Neural cell (in vitro differentiated cells): Measurements from ENCODE around the gene ADCY7. TPM values are rescaled to one million over a fixed set of nuclear protein-coding genes. Genes with fewer than 3 reads are reported as not detected.

ENCODE experiments used
- H2AFZ ChIP-seq: fragments of 200-600, 300-800 bp; sonication (generic), shearing (Covaris generic); 2 replicates; pipeline ENCODE4 v1.6.0; 2014; ENCODE audit warnings: low read depth, mild to moderate bottlenecking, antibody characterized with exemption, low read length, moderate library complexity
- H3F3A ChIP-seq: fragments of 200-600 bp; shearing (Covaris generic); 2 replicates; pipeline ENCODE4 v1.6.1; 2016; ENCODE audit warnings: mild to moderate bottlenecking, moderate library complexity, mixed read lengths, antibody characterized with exemption, low read length; ENCODE audit not compliant: insufficient read depth, poor library complexity, severe bottlenecking
- H3K27ac ChIP-seq: fragments of 200-600, 300-800 bp; sonication (generic), shearing (Covaris generic); 2 replicates; pipeline ENCODE4 v1.5.1; 2014; ENCODE audit warnings: mild to moderate bottlenecking, low read length, moderate library complexity
- H3K27me3 ChIP-seq: fragments of 300-800, 200-600 bp; sonication (generic), shearing (Covaris generic); 2 replicates; pipeline ENCODE4 v1.6.0; 2014; ENCODE audit warnings: mild to moderate bottlenecking, low read depth, low read length, moderate library complexity; ENCODE audit not compliant: insufficient read depth
- H3K36me3 ChIP-seq: fragments of 300-800, 200-600 bp; sonication (generic), shearing (Covaris generic); 2 replicates; pipeline ENCODE4 v1.5.1; 2014; ENCODE audit warnings: mild to moderate bottlenecking, antibody characterized with exemption, low read length, moderate library complexity; ENCODE audit not compliant: insufficient read depth
- H3K4me2 ChIP-seq: fragments of 300-800, 200-600 bp; sonication (generic), shearing (Covaris generic); 2 replicates; pipeline ENCODE4 v1.6.0; 2014; ENCODE audit warnings: mild to moderate bottlenecking, low read length
- H3K4me3 ChIP-seq: fragments of 300-800, 200-600 bp; sonication (generic), shearing (Covaris generic); 2 replicates; pipeline ENCODE4 v1.5.1; 2014; ENCODE audit warnings: mild to moderate bottlenecking, low read length, moderate library complexity
- H3K79me2 ChIP-seq: fragments of 200-600 bp; shearing (Covaris generic); replicated peaks from 2 replicates; pipeline ENCODE4 v1.6.0; 2014; ENCODE audit warnings: mild to moderate bottlenecking, low read length, moderate library complexity; ENCODE audit not compliant: insufficient read depth
- H3K9ac ChIP-seq: fragments of 300-800, 200-600 bp; sonication (generic), shearing (Covaris generic); 2 replicates; pipeline ENCODE4 v1.6.1; 2016; ENCODE audit warnings: mild to moderate bottlenecking, low read length, mixed read lengths
- H3K9me2 ChIP-seq: fragments of 200-600 bp; shearing (Covaris generic); 2 replicates; pipeline ENCODE4 v1.6.1; 2016; ENCODE audit warnings: mild to moderate bottlenecking, low read length, mixed read lengths; ENCODE audit not compliant: insufficient read depth
- H3K9me3 ChIP-seq: fragments of 200-600, 300-800 bp; sonication (generic), shearing (Covaris generic); 2 replicates; pipeline ENCODE4 v1.6.1; 2016; ENCODE audit warnings: mild to moderate bottlenecking, mixed run types, low read length, moderate library complexity, mixed read lengths
- H4K20me1 ChIP-seq: fragments of 200-600 bp; shearing (Covaris generic); 2 replicates; pipeline ENCODE4 v1.6.1; 2016; ENCODE audit warnings: mild to moderate bottlenecking, mixed run types; ENCODE audit not compliant: insufficient read depth
- CTCF ChIP-seq: fragments of 450-650 bp; IDR thresholded peaks from 2 replicates; pipeline ENCODE4 v1.5.1; 2014; ENCODE audit warnings: antibody characterized with exemption, mild to moderate bottlenecking, moderate library complexity; ENCODE audit not compliant: poor library complexity, severe bottlenecking
- EP300 ChIP-seq: fragments of 450-650 bp; conservative IDR thresholded peaks from 2 replicates; pipeline ENCODE4 v1.6.1; 2014; ENCODE audit warnings: antibody characterized with exemption, mild to moderate bottlenecking, moderate library complexity; ENCODE audit not compliant: poor library complexity, severe bottlenecking
- EZH2 ChIP-seq: fragments of 200-600, 300-800 bp; shearing (Covaris generic), sonication (generic); IDR thresholded peaks from 2 replicates; pipeline ENCODE4 v1.6.1; 2014; ENCODE audit warnings: antibody characterized with exemption, low read length, borderline replicate concordance, mild to moderate bottlenecking; ENCODE audit not compliant: insufficient read depth, poor library complexity, severe bottlenecking
- MXI1 ChIP-seq: fragments of 450-650 bp; conservative IDR thresholded peaks from 2 replicates; pipeline ENCODE4 v1.6.1; 2014; ENCODE audit warnings: antibody characterized with exemption, mild to moderate bottlenecking; ENCODE audit not compliant: poor library complexity, severe bottlenecking
- POLR2AphosphoS5 ChIP-seq: IDR thresholded peaks from 2 replicates; pipeline ENCODE4 v1.6.1; 2012
- RAD21 ChIP-seq: fragments of 450-650 bp; conservative IDR thresholded peaks from 2 replicates; pipeline ENCODE4 v1.6.1; 2014; ENCODE audit warnings: antibody characterized with exemption, mild to moderate bottlenecking, moderate library complexity
- REST ChIP-seq: IDR thresholded peaks from 2 replicates; pipeline ENCODE4 v1.6.1; 2012; ENCODE audit warnings: borderline replicate concordance
- SMC3 ChIP-seq: fragments of 450-650 bp; conservative IDR thresholded peaks from 2 replicates; pipeline ENCODE4 v1.6.1; 2014; ENCODE audit warnings: antibody characterized with exemption, mild to moderate bottlenecking, moderate library complexity; ENCODE audit not compliant: poor library complexity
- TAF1 ChIP-seq: IDR thresholded peaks from 2 replicates; pipeline ENCODE4 v1.6.1; 2012; ENCODE audit warnings: low read depth
- polyA plus RNA-seq: library from polyadenylated mRNA; depleted of rRNA; stranded (reverse); fragments of >200 nt; gene quantifications from 2 replicates; pipeline ENCODE4 v1.2.3, GENCODE V29; 2014

The ADCY7 gene
- polyA plus RNA-seq, 1 donor from 2014 or later, result 2.0 TPM

GRCh38 chr16:50256604-50257003 lies 9.7 kb upstream of the ADCY7 start:
- Histone ChIP-seq H3K36me3 (no peaks in the 10 kb centered on the region), H3K27me3 (no peaks in the 10 kb centered on the region), H3K79me2 (no peaks in the 10 kb centered on the region), H2AFZ (no peak overlapping the region), H3K9me2 (no peaks in the 10 kb centered on the region), H3K4me3 (no peak overlapping the region), H3K27ac (no peak overlapping the region), H3K9me3 (no peaks in the 10 kb centered on the region), H3K9ac (no peak overlapping the region), H4K20me1 (no peaks in the 10 kb centered on the region), H3K4me2 (no peak overlapping the region), H3F3A (no peaks in the 10 kb centered on the region)
- no peak for TF ChIP-seq EZH2
- TF ChIP-seq SMC3, result no peak
- TF ChIP-seq TAF1, result no peak
- no peak for TF ChIP-seq RAD21
- TF ChIP-seq MXI1, result no peak
- no peak for TF ChIP-seq POLR2AphosphoS5
- no peak for TF ChIP-seq EP300
- no peak for TF ChIP-seq REST
- TF ChIP-seq CTCF, result no peak

- no peaks in the 10 kb centered on the region for H3F3A ChIP-seq
- no peak overlapping the region for H3K27ac ChIP-seq
- no peak for TF ChIP-seq TAF1
- TF ChIP-seq POLR2AphosphoS5, result no peak
- TF ChIP-seq RAD21, result no peak
- TF ChIP-seq SMC3, result no peak
- no peak for TF ChIP-seq EP300
- TF ChIP-seq CTCF, result no peak
- no peak for TF ChIP-seq EZH2
- no peak for TF ChIP-seq REST
- TF ChIP-seq MXI1, result no peak
- no peaks in the 10 kb centered on the region for H3K9me2 ChIP-seq
- H3K4me3 ChIP-seq, result no peak overlapping the region
- no peaks in the 10 kb centered on the region for H3K9me3 ChIP-seq
- no peaks in the 10 kb centered on the region for H3K79me2 ChIP-seq
- H3K36me3 ChIP-seq, result no peaks in the 10 kb centered on the region
- H2AFZ ChIP-seq, result no peak overlapping the region
- H3K27me3 ChIP-seq, result no peaks in the 10 kb centered on the region
- no peak overlapping the region for H3K4me2 ChIP-seq
- H4K20me1 ChIP-seq, result no peaks in the 10 kb centered on the region
- H3K9ac ChIP-seq, result no peak overlapping the region
Observed at GRCh38 chr16:50257876-50258275, 8.5 kb upstream of the ADCY7 start.
